Measurements from ENCODE around the gene ITGAE.

ITGAE gene, protein sequence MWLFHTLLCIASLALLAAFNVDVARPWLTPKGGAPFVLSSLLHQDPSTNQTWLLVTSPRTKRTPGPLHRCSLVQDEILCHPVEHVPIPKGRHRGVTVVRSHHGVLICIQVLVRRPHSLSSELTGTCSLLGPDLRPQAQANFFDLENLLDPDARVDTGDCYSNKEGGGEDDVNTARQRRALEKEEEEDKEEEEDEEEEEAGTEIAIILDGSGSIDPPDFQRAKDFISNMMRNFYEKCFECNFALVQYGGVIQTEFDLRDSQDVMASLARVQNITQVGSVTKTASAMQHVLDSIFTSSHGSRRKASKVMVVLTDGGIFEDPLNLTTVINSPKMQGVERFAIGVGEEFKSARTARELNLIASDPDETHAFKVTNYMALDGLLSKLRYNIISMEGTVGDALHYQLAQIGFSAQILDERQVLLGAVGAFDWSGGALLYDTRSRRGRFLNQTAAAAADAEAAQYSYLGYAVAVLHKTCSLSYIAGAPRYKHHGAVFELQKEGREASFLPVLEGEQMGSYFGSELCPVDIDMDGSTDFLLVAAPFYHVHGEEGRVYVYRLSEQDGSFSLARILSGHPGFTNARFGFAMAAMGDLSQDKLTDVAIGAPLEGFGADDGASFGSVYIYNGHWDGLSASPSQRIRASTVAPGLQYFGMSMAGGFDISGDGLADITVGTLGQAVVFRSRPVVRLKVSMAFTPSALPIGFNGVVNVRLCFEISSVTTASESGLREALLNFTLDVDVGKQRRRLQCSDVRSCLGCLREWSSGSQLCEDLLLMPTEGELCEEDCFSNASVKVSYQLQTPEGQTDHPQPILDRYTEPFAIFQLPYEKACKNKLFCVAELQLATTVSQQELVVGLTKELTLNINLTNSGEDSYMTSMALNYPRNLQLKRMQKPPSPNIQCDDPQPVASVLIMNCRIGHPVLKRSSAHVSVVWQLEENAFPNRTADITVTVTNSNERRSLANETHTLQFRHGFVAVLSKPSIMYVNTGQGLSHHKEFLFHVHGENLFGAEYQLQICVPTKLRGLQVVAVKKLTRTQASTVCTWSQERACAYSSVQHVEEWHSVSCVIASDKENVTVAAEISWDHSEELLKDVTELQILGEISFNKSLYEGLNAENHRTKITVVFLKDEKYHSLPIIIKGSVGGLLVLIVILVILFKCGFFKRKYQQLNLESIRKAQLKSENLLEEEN

DNA sequence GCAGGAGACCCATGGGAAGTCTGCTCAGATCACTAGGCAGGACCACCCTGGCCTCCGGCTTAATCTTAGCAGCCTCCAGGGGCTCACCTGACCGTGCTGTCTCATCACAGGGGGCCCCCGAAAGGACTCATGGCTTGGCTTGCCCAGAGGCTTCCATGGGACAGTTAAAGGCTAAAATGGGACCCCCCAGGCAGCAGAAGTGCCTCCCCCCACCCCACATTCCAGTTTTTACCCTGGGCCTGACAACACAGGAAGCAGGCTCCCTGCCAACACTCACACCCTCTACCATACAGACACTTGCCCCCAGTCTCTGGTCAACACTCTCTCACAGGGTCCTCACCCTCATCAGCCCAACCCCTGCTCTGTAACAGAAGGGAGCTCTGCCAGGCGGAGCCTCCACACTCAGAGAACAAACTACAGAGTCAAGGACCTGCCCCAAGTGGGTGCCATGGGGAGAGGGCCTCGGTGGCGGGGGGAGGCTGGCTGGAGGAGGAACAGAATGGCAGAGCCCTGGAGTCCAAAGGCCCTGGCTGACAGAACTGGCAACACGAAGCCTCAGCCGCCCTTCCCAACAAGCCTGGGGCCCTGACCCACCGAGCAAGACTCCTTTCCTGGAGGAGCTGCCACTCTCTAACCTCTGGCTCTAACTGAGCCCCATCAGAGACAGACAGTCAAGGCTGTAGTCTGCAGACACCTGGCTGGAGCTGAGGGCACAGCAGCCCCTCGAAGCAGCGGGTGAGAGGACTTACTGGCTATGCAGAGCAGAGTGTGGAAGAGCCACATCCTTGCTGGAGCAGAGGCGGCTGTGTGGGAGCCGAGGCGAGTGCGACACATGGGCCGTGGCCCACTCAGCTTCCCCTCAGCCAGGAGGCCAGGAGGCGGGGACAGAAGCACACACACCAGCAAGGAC lies at the start of gene ITGAE:
Gene ITGAE, minus strand, starts transcription at position 827 of the 910 bp plus-strand sequence. Its CDS starts 44 bp downstream, at position 783.
- H3K4me3 ChIP-seq (replicated peaks; ENCODE audit: low read depth, low read length), result no peak within 1 kb of the TSS
- TF ChIP-seq, protein P1, sequence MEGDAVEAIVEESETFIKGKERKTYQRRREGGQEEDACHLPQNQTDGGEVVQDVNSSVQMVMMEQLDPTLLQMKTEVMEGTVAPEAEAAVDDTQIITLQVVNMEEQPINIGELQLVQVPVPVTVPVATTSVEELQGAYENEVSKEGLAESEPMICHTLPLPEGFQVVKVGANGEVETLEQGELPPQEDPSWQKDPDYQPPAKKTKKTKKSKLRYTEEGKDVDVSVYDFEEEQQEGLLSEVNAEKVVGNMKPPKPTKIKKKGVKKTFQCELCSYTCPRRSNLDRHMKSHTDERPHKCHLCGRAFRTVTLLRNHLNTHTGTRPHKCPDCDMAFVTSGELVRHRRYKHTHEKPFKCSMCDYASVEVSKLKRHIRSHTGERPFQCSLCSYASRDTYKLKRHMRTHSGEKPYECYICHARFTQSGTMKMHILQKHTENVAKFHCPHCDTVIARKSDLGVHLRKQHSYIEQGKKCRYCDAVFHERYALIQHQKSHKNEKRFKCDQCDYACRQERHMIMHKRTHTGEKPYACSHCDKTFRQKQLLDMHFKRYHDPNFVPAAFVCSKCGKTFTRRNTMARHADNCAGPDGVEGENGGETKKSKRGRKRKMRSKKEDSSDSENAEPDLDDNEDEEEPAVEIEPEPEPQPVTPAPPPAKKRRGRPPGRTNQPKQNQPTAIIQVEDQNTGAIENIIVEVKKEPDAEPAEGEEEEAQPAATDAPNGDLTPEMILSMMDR (IDR thresholded peaks at IDR 0.05; ENCODE audit: low read length, missing control alignments), result no peak
- DNase-seq (ENCODE audit: low read depth), result no peak

DNA sequence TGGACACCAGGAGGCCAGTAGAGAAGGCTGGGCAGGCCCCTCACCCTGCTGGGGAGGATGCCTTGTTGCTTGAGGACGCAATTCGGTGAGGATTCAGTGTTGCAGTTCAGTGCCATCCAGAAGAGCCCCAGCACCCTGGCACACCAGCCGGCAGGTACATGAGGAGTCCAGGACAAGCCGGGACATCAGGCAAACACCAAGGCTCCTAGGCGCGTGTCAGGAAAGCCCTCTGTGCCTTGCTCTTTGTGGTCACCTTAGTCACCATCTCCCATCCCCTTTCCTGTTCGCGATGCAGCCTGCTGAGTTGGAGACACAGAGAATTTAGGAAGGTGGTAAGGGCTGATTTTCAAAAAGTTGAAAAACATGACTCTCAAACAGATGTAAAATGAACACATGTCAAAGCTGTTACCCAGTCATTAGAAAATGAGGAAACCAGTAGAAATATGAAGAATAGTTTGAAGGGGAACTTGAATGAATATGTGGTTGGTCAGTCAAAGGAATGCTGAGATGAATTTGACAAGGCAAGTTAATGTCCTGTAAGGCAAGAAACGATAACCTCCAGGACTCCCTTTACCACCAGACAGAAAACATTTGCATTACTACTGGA lies 47.3 kb upstream of the ITGAE start:
- no peak overlapping the region for H3K4me3 ChIP-seq (replicated peaks; ENCODE audit: low read depth, low read length)
- TF ChIP-seq, protein P1 (IDR thresholded peaks at IDR 0.05; ENCODE audit: low read length, missing control alignments), result no peak
- no peak for DNase-seq (ENCODE audit: low read depth)

DNA sequence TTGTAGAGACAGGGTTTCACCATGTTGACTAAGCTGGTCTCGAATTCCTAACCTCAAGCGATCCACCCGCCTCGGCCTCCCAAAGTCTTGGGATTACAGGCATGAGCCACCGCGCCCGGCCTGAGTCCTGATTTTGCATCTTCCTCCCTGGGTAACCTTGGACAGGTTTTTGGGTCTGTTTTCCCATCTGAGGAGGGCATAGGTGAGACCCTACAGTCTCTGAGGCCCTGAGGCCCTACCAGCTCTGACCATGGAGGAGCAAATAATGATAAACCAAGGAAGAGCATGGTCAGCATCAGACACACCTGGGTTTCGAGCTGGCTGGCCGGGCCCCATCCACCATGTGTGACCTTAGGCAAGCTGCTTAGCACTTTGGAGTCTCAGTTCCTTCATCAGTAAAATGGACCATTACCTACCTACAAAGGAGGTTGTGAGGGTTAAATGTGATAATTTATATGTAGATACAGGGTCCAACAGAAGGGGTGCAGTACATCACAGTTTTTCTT lies 46.2 kb upstream of the ITGAE start:
- no peak overlapping the region for H3K4me3 ChIP-seq (replicated peaks; ENCODE audit: low read depth, low read length)
- DNase-seq (ENCODE audit: low read depth), result no peak
- TF ChIP-seq, protein P1 (IDR thresholded peaks at IDR 0.05; ENCODE audit: low read length, missing control alignments), result no peak

DNA sequence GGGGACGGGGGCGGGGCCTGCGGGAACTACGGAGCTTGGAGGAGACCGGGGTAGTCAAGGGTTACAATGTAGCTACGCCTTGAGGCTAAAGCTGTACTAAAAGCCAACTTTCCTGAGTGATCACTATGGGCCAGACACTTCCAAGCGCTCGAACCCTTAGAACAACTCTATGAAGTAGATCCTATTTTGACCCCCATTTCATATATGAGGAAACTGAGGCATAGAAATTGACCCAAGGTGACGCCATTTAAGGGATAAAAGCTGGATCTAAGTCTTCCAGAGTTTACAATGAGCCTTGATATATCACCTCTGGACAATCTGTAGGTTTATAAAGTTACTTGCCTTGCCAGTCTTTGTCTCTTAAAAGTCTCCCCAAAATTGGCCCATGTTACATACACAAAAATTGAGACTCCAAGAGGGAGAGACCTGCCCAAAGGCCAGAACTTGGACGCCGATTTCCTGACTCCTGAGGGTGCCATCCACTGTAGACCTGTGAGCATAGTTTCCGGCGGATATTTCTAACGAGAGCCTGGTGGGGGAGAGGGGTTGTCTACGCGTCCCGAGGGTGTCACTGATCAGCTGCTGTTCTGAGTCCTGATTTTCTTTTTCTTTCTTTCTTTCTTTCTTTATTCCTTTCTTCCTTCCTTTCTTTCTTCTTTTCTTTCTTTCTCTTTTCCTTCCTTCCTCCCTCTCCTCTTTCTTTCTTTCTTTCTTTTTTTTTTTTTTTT lies 45.6 kb upstream of the ITGAE start:
- peak overlapping the region; percentile 30 for H3K4me3 ChIP-seq (replicated peaks; ENCODE audit: low read depth, low read length)
- no peak for DNase-seq (ENCODE audit: low read depth)

DNA sequence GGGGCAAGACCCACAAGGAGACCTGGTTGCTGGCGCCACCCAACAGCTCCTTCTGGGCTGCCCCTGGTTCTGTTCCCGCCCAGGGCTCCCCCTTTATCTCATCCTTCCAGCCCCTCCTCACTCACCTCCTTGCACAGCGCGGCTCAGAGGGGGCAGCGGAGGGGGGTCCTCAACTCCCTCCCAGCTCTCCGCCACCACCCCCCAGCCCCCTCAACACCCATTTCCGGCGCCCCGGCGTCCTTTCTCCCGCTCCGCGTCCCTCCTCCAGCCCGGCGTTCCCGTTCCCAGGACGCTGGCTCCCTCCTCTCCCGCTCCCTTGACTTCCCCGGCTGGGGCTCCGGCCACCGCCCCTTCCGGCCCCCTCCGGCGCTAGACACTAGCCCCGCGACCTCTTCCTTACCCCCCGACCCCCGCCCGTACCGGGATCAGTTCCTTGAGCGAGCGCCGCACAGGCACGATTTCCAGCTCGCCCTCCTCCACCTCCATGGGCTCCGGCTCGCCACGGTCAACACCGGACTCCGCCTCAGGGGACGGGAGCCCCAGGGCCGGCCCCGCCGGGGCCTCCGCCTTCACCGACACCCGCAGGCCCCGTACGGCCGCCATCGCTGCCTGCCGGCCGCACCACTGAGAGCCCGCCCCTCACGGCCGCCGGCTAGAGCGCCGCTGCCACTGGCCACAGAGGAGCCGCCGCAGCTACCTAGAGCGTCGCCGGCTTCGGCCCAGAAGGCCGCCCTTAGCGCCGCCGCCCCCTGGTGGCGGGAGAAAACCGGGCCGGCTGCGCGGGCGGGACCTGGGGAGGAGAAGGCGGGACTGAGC lies 44.8 kb upstream of the ITGAE start, which contains the start of gene NCBP3:
Gene NCBP3, minus strand, starts transcription at position 626 of the 816 bp plus-strand sequence. Its CDS starts 23 bp downstream, at position 603.
- TF ChIP-seq, protein P1 (IDR thresholded peaks at IDR 0.05; ENCODE audit: low read length, missing control alignments), result peak; percentile 55
- H3K4me3 ChIP-seq (replicated peaks; ENCODE audit: low read depth, low read length), result peak within 1 kb of the TSS; percentile 91
- peak; percentile 95 for DNase-seq (ENCODE audit: low read depth)

More for the DNA sequence above, 45.6 kb upstream of the ITGAE start:
- TF ChIP-seq, protein P1 (IDR thresholded peaks at IDR 0.05; ENCODE audit: low read length, missing control alignments), result no peak
